Measurements from ENCODE around the gene CPT1A. TPM values are rescaled to one million over a fixed set of nuclear protein-coding genes. Genes with fewer than 3 reads are reported as not detected.

The CPT1A gene
- polyA plus RNA-seq, 1 of the 3 experiments (the other 2 are of a cell fraction): 31.2 TPM

DNA sequence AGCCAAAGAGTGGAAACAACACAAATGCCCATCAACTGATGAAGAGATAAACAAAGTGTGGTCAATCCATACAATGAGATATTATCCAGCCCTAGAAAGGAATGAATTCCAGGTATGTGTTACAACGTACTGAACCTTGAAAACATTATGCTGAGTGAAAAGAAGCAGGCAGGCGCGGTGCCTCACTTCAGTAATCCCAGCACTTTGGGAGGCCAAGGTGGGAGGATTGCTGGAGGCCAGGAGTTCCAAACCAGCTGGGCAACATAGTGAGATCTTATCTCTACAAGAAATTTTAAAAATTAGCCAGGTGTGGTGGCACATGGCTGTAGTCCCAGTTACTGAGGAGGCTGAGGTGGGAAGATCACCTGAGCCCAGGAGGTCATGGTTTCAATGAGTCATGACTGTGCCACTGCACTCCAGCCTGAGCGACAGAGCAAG is 65.7 kb downstream of the CPT1A start:
- TF ChIP-seq FOXM1 (IDR thresholded peaks at IDR 0.05; ENCODE audit: low read depth): no peak
- TF ChIP-seq, protein P1, sequence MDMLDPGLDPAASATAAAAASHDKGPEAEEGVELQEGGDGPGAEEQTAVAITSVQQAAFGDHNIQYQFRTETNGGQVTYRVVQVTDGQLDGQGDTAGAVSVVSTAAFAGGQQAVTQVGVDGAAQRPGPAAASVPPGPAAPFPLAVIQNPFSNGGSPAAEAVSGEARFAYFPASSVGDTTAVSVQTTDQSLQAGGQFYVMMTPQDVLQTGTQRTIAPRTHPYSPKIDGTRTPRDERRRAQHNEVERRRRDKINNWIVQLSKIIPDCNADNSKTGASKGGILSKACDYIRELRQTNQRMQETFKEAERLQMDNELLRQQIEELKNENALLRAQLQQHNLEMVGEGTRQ (IDR thresholded peaks at IDR 0.05; ENCODE audit: borderline replicate concordance, low read depth, low read length): no peak
- TF ChIP-seq, protein P2, sequence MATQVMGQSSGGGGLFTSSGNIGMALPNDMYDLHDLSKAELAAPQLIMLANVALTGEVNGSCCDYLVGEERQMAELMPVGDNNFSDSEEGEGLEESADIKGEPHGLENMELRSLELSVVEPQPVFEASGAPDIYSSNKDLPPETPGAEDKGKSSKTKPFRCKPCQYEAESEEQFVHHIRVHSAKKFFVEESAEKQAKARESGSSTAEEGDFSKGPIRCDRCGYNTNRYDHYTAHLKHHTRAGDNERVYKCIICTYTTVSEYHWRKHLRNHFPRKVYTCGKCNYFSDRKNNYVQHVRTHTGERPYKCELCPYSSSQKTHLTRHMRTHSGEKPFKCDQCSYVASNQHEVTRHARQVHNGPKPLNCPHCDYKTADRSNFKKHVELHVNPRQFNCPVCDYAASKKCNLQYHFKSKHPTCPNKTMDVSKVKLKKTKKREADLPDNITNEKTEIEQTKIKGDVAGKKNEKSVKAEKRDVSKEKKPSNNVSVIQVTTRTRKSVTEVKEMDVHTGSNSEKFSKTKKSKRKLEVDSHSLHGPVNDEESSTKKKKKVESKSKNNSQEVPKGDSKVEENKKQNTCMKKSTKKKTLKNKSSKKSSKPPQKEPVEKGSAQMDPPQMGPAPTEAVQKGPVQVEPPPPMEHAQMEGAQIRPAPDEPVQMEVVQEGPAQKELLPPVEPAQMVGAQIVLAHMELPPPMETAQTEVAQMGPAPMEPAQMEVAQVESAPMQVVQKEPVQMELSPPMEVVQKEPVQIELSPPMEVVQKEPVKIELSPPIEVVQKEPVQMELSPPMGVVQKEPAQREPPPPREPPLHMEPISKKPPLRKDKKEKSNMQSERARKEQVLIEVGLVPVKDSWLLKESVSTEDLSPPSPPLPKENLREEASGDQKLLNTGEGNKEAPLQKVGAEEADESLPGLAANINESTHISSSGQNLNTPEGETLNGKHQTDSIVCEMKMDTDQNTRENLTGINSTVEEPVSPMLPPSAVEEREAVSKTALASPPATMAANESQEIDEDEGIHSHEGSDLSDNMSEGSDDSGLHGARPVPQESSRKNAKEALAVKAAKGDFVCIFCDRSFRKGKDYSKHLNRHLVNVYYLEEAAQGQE (IDR thresholded peaks at IDR 0.05; ENCODE audit: low read depth, low read length): no peak
- TF ChIP-seq NFIC (IDR thresholded peaks at IDR 0.05; ENCODE audit: borderline replicate concordance): no peak
- TF ChIP-seq, protein P3, sequence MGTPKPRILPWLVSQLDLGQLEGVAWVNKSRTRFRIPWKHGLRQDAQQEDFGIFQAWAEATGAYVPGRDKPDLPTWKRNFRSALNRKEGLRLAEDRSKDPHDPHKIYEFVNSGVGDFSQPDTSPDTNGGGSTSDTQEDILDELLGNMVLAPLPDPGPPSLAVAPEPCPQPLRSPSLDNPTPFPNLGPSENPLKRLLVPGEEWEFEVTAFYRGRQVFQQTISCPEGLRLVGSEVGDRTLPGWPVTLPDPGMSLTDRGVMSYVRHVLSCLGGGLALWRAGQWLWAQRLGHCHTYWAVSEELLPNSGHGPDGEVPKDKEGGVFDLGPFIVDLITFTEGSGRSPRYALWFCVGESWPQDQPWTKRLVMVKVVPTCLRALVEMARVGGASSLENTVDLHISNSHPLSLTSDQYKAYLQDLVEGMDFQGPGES (IDR thresholded peaks at IDR 0.05; ENCODE audit: low read depth, low read length): no peak
- TF ChIP-seq GABPA (IDR thresholded peaks at IDR 0.05; ENCODE audit: low read depth): no peak
- TF ChIP-seq, protein P4, sequence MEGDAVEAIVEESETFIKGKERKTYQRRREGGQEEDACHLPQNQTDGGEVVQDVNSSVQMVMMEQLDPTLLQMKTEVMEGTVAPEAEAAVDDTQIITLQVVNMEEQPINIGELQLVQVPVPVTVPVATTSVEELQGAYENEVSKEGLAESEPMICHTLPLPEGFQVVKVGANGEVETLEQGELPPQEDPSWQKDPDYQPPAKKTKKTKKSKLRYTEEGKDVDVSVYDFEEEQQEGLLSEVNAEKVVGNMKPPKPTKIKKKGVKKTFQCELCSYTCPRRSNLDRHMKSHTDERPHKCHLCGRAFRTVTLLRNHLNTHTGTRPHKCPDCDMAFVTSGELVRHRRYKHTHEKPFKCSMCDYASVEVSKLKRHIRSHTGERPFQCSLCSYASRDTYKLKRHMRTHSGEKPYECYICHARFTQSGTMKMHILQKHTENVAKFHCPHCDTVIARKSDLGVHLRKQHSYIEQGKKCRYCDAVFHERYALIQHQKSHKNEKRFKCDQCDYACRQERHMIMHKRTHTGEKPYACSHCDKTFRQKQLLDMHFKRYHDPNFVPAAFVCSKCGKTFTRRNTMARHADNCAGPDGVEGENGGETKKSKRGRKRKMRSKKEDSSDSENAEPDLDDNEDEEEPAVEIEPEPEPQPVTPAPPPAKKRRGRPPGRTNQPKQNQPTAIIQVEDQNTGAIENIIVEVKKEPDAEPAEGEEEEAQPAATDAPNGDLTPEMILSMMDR (IDR thresholded peaks at IDR 0.05): no peak
- no peak for TF ChIP-seq RAD21 (IDR thresholded peaks at IDR 0.05; ENCODE audit: low read length)
- TF ChIP-seq TAF1 (IDR thresholded peaks at IDR 0.05; ENCODE audit: borderline replicate concordance, low read depth, low read length): no peak
- no peak for TF ChIP-seq POLR2AphosphoS5 (IDR thresholded peaks at IDR 0.05; ENCODE audit: low read depth, low read length)
- Histone ChIP-seq H3F3A (replicated peaks; ENCODE audit: insufficient read depth) (no peaks in the 10 kb centered on the region), H3K27me3 (ENCODE audit: insufficient read depth) (no peaks in the 10 kb centered on the region), H3K9ac (no peak overlapping the region), H3K4me3 (ENCODE audit: low read depth in 2 of 2, low read length in 1 of 2) (no peak overlapping the region), H2AFZ (ENCODE audit: low read depth) (no peak overlapping the region), H3K4me1 (ENCODE audit: control insufficient read depth in 1 of 2, insufficient read depth in 2 of 2, low read depth in 1 of 2, low read length in 1 of 2) (no peaks in the 10 kb centered on the region), H3K27ac (ENCODE audit: low read depth in 2 of 2, low read length in 1 of 2) (no peak overlapping the region), H3K79me2 (ENCODE audit: insufficient read depth) (no peaks in the 10 kb centered on the region), H3K9me3 (no peaks in the 10 kb centered on the region), H4K20me1 (ENCODE audit: insufficient read depth) (no peaks in the 10 kb centered on the region), H3K36me3 (replicated peaks in 1 of 2; ENCODE audit: control insufficient read depth in 1 of 2, insufficient read depth in 2 of 2, low read length in 1 of 2) (peaks cover 64 to 65% of the 10 kb centered on the region in 2 experiments), H3K9me2 (no peaks in the 10 kb centered on the region), H3K4me2 (no peak overlapping the region)
- no peak for DNase-seq
- CTCF ChIA-PET: interaction anchor here (1.4 to 2.2 kb wide), 2 partner anchors 23 to 114 kb away, joined by 3 to 9 read pairs; no protein-coding TSS in a partner anchor
- POLR2A ChIA-PET: no interaction called here
- 92% methylated on average over 4 of the region's 4 CpGs for WGBS (ENCODE audit: low lambda C conversion rate)

Data from SK-N-SH (cell line).